NCI-H187 treated with DMSO at 0.1 percent for 48 hours (cell line): Measurements from ENCODE around the gene MYO5C.

Source experiments
- DNase-seq: peaks from one replicate; lab custom pipeline; 2025; lab: John Stamatoyannopoulos, UW

The MYO5C gene

GRCh38 chr15:52146776-52147175 lies 148.8 kb downstream of the MYO5C start:
- DNase-seq, result no peak

- DNase-seq, result no peak
Observed at GRCh38 chr15:52146261-52146660, 149.3 kb downstream of the MYO5C start.

GRCh38 chr15:52144656-52145178 lies 150.9 kb downstream of the MYO5C start:
- DNase-seq, result no peak

- DNase-seq, result no peak
Observed at GRCh38 chr15:52143873-52144272, 151.7 kb downstream of the MYO5C start.
